GM12875 (cell line): ENCODE measurements around the gene DECR2.
"Not testable (repeated sequence)": the region's sequence is repeated elsewhere in the genome, so short reads cannot be mapped to it uniquely, and the experiment has no call there.

Source experiments
- H3K4me3 ChIP-seq: one replicate; pipeline ENCODE4 v1.5.1; 2011; ENCODE audit warnings: low read depth, low read length, control low read depth
- CTCF ChIP-seq: IDR thresholded peaks from 2 replicates; pipeline ENCODE4 v1.5.1; 2011; ENCODE audit warnings: low read depth, mild to moderate bottlenecking, control low read depth, inconsistent platforms, low read length, moderate library complexity, borderline replicate concordance; ENCODE audit not compliant: insufficient read depth

DECR2 gene

DNA sequence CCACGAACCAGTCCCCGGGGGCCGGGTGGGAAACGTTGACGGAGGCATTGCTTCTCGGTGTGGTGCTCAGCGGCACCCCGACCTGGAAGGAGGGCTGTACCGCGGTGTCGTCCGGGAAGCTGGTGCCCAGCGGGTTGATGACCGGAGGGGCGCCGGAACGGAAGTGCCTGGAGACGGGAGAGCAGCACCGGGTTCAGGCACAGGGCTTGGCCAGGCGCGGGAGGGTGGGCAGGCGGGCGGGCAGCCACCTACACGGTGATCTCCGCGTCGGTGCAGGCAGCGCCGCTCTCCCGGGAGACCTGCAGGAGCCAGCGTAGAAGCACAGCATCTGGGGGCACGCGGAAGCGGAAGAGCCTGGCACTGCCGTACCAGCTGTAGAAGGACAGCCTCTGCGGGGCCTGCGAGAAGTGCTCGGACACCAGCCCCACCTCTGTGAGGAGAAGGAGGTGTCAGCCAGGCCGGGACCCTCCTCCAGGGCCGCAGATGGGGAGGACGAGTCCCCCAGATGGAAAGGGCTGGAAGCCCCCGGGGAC is 24.2 kb upstream of the DECR2 start:
- H3K4me3 ChIP-seq = no peak overlapping the region
- TF ChIP-seq CTCF = no peak

DNA sequence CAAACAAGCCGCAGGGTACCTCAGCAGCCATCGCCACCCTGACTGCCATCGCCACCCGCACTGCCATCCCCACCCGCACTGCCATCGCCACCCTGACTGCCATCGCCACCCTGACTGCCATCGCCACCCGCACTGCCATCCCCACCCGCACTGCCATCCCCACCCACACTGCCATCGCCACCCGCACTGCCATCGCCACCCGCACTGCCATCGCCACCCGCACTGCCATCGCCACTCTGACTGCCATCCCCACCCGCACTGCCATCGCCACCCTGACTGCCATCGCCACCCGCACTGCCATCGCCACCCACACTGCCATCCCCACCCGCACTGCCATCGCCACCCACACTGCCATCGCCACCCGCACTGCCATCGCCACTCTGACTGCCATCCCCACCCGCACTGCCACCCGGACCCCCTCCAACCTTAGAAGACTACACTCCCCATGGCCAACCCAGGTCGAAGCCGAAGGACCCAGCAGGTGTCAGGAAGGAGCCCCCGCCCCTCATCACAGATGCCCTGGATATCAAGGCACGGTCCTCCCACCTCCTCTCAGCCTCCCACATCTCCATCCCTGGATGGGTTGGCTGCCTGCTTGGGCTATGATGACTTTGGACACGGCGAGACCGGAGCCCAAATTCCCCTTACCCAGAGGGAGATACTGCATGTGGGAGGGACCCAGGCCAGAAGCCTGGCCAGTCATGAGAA is 23.4 kb upstream of the DECR2 start:
- not testable (repeated sequence) for H3K4me3 ChIP-seq

DNA sequence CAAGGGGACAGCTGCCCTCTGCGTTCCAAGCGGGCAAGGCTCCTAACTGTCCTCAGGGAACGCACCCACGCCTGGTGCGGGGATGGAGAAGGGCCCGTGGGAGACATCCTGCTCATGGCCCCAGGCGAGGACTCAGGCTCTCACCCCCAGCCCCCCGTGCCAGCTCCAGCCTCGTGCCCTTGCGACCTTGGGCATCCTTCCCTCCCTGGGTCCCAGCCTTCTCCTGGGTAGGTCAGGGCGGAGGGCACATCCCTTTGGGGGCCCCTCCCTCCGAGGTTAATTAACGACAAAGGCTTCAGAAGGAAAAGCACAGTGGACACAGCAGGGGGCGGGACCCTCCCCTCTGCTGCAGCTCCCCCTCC is 22.9 kb upstream of the DECR2 start:
- no peak overlapping the region for H3K4me3 ChIP-seq
- TF ChIP-seq CTCF = no peak

GRCh38 chr16:379183-379960 is 22.3 kb upstream of the DECR2 start:
- H3K4me3 ChIP-seq = no peak overlapping the region
- TF ChIP-seq CTCF = no peak

- TF ChIP-seq CTCF = no peak
- peak overlapping the region; percentile 63 for H3K4me3 ChIP-seq
Observed at GRCh38 chr16:379961-380761, 21.5 kb upstream of the DECR2 start.

DNA sequence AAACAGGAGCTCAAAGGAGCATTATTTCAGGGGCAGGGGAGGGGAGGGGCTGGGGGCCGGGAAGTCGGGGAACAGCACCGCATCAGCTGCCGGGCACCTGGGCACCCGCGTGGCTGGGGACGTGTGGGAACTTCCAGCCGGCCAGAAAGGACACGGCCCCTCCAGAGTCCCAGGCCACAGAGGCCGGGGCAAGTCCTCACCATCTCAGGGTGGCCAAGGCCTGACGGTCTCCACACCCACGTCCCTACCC is 21.0 kb upstream of the DECR2 start:
- no peak for TF ChIP-seq CTCF

GRCh38 chr16:381012-381788 is 20.5 kb upstream of the DECR2 start:
- peak overlapping the region; percentile 63 for H3K4me3 ChIP-seq
- TF ChIP-seq CTCF = no peak

More for the DNA sequence above, 21.0 kb upstream of the DECR2 start:
- peak overlapping the region; percentile 63 for H3K4me3 ChIP-seq
